ENCODE measurements around the gene ULBP1.
"Not testable (repeated sequence)": the region's sequence is repeated elsewhere in the genome, so short reads cannot be mapped to it uniquely, and the experiment has no call there.

Gene ULBP1

DNA sequence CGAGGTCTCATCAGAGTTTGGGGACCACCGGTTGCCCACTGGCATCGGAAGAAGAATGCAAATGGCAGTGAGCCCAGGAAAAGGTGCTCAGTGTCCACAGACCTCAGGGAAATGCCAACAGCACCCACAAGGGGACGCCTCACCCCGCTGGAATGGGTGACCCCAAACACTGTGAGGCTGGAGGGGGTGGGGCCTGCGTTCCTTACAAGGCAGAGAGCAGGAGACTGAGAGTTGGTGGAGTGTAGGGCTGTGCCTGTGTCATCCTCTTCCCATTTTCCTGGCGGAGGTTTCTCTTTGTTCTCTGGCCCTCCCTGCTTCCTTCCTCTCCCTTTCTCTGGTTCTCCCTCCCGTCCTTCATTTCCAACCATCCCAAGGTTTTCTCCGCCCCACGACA lies 9.8 kb upstream of the ULBP1 start:
- not testable (repeated sequence) for DNase-seq

DNA sequence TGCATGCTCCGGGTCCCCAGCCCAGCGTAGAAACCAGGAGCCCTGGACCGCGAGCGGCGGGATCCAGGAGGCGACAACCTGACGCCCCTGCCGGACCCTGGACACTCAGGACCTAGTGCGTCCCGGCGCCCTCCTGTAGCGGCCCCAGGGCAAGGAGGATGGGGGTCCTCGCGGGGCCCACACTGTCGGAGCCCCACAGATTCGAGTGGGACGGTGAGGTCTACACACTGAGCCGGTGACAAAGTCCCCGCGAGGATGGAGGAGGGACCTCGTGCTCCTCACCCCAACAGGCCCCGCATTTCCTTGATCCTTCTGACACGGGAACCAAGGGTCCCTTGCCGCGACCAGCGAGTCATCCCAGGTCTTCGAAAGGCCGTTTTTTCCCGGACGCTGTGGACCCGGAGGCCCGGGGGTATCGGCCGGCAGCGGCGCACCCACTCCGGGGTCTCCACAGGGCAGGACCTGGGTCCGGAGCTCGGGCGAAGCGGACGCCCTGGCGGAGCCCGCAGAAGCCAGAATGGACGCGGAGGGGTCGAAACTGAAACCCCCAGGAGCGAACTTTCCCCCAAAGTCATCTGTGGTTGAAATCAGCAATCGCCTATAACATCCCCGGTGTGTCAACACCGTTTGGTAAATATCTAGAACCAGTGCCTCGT lies 9.3 kb upstream of the ULBP1 start:
- DNase-seq, result not testable (repeated sequence)

DNA sequence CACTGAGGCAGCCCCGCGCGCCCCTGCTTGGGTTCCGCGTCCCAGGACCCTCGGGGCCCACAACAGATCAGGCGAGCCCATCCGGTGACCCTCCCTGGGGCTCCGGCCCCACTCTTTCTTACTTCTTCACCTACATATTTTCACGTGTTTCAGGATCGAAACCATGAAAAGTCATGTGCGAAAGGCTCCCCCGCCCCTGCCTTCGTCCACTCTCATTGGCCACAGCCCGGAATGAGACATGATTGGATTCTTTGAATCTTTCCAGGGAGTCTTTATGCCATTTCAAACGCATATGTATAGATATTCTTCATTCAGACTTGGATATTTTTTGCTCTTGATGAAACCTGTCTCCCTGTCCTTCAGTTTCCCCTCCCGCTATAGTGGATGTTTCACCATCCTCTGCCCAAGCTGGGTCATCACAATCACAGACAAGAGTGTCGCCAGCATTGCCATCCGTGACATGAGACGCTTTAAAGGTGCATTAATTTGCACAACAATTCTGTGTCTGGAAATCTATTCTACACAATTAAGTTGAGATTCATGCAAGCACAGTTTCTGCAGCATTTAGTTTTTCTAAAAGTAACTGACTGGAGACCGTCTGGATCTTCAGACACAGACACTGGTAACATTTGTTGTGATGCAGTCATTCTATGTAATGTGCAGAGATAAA lies 8.6 kb upstream of the ULBP1 start:
- not testable (repeated sequence) for DNase-seq

DNA sequence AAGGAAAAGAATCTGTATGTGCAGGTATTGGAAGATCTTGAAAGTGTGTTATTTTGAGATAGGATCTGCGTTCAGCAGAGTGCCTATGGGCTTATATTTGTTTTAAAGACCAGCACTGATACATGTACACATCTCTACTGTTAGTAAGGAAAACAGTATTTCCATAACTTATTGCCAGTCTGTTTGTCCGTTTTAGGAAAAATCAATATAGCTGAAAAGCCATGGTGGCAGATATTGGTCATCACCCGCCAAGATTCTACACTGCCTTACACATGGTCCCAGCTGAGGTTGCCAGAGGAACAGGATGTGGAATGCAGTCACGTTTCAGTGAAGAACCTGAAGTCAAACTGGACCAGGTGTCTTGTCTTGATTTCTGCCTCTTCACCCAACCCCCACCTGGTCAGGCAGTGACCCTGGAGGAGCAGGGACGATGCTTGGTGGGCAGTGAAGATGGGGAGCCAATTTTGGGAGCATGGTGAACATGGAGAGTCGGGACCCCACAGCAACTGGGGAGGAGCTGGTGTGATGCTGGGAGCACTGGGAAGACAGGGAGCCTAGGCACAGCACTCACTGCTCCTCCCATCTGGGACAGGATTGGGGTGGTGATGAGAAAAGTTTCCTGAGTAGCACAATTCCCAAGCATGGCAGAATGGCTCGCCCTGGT lies 8.0 kb upstream of the ULBP1 start:
- not testable (repeated sequence) for DNase-seq

DNA sequence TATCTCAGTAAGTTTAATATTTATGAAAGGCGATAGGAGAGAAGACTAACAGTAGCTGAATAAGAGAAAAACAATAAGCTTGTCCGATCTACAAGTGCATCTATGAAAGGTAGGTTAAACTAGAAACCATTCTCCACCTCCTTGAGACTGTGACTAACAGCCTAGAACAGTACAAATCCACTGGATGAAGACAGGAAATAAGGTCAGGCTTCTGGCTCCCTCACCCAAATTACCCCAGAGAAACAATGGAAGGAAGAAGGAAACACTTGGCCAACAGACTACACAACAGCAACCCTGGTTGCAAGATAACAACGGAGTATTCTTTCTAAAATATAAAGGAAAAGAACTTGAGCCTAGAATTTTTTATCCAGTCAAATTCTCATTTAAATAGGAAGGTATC lies 5.6 kb upstream of the ULBP1 start:
- not testable (repeated sequence) for DNase-seq

DNA sequence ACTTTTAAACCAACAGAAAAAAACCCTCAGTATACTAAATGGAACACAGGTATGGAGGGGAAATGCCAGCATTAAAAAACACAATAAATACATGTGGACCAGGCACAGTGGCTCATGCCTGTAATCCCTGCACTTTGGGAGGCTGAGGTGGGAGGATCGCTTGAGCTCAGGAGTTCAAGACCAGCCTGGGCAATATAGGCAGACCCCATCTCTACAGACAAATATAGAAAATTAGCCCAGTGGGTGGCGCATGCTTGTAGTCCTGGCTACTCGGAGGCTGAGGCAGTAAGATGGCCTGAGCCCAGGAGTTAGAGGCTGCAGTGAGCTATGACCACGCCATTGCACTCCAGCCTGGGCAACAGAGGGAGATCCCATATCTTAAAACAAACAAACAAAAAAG lies 3.9 kb upstream of the ULBP1 start:
- not testable (repeated sequence) for DNase-seq

DNA sequence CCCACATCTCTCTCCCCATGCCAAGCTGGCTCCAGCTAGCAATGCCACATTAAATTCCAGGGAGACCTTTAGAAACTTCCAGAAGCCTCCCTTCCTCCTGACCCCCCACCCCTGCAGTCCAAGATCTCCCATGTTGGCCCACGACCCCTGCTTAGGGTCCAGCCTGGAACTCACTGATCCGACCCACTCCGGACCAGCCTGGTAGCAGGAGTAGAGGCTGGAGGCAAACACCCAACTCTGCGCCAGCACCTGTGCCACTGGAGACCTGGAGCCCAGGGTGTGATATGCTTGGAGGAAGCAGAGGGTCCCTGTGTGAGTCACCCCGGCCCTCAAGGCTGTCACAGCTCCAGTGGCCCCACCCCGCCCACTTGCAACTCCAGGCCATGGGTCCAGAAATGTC lies 3.3 kb upstream of the ULBP1 start:
- no peak for DNase-seq

DNA sequence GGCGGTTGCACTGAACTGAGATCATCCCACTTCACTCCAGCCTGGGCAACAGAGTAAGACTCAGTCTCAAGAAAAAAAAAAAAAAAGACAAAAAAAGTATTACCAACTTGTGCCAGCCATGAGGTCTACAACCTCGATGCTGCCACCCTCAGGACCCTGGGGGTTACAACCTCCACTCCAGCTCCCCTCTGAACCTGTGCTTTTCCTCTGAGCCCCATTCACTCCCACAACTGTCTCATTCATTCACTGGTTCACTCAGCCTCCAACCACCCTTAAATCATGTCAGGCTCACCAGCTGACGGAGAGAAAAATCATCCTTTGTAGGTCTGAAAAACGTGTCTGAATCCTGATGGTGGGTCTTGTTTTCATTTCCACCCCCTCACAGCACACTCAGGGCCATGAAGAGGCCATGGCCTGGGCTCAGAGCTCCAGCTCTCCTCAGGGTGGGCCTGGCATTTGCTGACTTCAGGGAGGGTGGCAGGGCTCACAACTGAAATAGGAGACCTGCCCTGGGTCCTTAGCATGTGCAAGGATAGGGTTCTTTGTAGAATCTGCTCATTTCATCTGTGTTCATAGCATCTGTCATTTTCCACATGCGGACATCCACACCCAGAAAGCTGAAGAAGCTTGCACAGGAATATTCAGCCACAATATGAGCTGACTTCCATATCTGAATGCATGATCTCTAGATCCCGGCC lies 1.9 kb upstream of the ULBP1 start:
- peak; percentile 40 to 49 for DNase-seq

DNA sequence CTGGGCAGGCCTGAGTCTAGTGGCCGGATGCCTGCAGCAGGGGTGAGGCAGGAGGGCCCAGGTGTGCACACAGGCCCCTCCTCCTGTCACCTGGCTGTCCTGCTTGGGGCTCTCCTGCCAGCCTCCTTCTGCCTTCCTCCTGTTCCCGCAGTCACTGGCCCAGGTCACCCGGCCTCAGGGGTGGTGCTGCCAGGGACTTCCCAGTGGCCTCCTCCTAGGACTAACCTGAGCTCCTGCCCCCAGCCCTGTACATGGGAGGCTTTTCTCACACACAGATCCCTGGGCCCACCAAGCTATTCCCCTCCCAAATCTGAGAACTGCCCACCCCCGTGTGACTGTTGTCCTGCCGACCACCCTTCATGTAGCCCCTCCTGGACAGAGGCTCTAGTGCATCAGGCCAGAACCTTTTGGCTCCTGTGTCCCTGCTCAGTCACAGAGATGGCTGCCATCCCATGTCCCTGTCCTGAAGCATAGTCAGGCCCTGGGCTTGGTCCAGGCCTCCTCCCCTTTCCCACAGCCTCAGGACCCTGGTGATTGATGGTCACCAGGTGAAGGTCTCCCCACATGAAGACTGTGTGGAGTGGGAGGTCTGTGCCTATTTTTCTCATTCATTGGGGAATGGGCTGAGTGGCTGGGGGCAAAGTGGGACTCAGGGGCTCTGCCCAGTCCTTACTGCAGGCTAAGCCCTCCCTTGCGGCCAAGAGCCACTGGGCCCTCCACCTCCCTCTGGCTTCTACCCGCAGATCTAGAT lies 1.1 kb upstream of the ULBP1 start:
- no peak for DNase-seq

DNA sequence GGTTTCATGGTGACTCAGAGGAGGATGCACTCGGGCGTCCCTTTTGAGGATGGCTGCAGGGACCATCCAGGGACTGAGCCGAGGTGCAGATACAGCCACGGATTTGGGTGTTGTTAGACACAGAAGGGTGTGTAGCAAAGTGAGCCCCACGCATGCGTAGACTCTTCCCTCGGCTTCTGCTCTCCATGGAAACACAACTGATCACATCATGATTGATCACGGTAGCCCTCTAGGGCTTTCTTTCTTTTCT lies 606 bp upstream of the ULBP1 start:
- peak; percentile 37 to 43 for DNase-seq

DNA sequence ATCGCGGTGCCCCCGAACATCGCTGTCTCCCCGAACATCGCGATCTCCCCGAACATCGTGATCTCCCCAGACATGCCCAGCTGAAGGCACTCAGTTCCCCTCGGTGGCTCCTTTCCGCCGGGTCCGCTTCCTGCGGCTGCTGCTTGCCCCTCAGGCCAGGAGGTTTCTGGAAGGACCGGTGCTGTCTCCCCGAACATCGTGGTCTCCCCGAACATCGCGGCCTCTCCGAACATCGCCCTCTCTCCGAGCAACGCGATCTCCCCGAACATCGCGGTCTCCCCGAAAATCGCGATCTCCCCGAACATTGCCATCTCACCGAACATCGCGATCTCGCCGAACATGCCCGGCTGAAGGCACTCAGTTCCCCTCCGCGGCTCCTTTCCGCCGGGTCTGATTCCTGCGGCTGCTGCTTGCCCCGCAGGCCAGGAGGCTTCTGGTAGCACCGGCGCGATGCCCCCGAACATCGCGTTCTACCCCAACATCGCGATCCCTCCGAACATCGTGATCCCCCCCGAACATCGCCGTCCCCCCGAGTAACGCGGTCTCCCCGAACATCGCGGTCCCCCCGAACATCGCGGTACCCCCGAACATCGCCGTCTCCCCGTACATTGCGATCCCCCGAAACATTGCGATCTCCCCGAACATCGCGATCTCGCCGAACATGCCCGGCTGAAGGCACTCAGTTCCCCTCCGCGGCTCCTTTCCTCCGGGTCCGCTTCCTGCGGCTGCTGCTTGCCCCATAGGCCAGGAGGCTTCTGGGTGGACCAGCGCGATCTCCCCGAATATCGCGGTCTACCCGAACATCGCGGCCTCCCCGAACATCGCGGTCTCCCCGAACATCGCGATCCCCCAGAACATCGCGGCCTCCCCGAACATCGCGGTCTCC lies 808 bp downstream of the ULBP1 start:
- DNase-seq, result no peak

DNA sequence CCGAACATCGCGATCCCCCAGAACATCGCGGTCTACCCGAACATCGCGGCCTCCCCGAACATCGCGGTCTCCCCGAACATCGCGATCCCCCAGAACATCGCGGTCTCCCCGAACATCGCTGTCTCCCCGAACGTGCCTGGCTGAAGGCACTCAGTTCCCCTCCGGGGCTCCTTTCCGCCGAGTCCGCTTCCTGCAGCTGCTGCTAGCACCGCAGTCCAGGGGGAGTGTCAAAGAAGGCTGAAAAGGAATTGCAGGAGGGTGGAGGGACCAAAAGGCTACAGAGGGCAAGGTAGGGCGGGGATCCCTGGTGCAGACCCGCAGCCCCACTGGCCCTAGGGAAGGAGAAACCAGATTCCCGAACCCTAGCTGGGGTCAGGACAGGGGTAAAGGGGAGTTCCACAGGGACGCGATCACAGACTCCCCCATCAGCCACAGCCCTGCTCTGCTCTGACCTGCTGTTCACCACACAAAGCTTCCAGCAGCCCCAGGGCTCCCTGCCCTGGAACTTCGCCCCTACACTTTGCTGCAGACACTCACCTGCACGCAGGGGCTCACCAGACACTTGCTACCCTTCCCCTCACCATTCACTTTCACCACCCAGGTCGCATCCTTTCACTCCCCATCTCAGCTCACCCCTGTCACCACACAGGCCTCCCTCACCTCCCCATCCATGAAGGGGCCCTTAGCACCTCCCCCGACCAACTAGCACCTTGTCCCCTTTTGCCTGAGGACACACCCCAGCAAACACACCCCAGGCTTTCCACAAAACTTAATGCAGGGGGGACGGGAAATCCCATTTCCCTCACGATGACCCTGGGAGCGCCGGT lies 1.7 kb downstream of the ULBP1 start:
- DNase-seq, result peak in 1 of 2 experiments; percentile 26

DNA sequence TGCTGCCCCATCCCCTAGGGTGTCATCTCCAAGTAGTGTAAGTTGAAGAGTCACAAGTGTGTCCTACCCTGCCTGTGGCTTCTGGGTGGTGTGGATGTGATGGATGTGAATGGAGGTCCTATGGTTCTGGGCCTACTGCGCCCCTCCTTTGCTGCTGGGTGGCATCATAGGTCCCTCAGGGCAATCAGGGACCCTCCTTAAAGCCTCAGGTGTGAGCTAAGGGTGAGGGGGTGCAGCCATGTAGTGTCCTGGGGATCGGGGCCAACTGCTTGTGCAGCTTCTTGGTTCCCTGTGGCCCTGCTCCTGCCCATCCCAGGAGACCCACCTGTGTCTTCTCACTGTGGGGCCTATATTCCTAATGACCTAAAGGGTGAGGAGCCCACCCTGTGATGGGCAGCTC lies 2.6 kb downstream of the ULBP1 start:
- DNase-seq, result not testable (repeated sequence)

DNA sequence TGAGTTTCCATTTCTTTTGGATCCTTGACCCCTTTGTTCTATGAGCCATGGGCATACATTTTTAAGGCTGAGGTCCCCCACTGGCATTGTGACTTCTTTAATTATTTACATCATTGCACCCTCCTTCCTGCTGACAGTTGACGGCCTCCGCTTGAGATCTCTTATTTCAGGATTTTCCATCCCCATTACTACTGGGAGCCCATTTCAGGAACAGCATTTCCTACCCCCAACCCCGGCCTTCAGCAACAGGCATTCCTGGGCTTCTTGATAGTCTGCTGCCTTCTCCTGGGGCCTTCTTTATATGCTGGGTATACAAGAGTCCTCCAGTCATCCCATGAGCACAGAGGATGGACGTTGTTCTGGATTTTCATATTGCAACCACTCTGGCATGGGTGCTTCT lies 3.8 kb downstream of the ULBP1 start:
- DNase-seq, result no peak

DNA sequence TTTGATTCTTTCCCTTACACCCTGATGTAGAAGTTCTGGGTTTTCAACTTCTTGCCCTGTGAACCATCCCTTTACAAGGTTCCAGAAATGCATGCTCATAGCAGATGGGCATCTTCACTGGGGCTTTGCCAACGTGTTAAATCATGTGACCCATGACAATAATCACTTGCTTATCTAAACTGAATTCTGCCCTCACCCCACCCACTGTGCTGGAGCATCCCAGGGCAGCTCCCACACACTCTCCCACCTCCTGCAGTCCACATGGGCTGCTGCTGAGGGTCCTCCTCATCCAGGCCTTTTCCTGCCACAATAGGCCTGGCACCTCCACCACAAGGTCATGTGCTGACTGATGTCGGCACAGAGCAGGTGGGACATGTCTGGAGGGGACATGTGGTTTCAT lies 4.3 kb downstream of the ULBP1 start:
- not testable (repeated sequence) for DNase-seq

DNA sequence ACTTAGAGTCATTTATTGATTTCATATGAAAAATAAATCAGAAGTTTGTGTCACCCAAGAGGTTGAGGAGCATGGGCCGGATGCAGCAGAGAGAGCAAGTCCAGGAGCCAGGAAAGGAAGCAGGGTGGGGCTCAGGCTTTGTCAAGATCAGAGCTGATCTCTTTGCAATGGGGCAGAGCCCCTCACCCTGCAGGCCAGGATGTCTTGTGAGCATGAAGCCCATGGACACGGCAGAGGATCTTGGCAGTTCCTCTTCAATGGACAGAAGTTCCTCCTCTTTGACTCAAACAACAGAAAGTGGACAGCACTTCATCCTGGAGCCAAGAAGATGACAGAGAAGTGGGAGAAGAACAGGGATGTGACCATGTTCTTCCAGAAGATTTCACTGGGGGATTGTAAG lies 5.2 kb downstream of the ULBP1 start:
- DNase-seq, result not testable (repeated sequence)

DNA sequence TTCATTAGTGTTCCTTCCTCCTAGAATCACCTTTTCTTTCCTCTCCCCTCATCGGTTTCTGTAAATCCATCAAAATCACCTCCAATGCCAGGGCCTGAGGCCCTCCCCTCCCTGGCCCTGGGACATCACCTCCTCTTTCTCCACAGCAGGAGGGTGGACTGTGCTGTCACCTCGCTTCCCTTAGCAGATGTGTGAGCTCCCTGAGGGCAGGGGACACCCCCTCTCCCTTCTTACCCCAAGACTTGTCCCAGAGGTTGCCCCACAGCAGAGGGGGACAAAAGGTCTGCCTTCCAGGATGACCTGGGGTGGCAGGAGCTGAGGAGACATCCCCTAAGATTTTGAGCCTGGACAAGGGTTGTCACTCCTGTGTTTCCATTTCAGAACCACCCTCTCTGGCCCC lies 5.9 kb downstream of the ULBP1 start:
- no peak for DNase-seq

DNA sequence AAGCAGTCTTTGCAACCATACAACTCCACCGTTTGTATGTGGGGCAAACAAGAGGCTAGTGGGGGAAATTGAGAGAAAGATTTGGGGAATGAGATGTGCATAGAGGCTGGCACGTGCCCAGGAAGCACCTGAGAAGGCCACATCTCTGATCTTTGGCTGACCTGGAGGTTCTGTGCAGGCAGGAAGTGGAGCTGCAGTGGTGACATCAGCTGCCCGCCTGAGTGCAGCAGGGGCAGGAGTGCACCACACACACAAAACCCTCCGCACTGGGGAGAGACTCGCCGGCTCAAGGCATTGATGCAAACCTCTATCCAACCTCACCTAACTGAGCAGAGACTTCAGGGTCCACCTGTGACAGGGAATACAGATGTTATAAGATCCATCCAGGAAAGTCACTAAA lies 10.7 kb downstream of the ULBP1 start:
- not testable (repeated sequence) for DNase-seq

DNA sequence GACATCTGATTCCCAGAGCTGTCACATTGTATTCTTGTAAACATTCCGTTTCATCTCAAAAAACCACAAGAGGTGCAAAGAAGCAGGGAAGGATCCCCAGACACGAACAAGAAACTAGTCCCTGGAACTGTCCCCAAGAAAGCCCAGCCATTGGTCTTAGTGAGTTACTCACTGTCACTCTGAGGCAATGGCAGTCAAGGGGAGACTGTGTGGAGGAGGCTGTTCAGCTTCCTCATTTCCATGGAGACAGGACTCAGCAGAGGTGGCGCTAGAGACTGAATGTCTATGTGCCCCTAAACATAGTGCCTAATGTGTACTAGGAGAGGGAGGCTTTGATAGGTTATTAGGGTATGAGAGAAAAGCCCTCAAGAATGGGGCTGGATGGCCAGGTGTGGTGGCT lies 11.1 kb downstream of the ULBP1 start:
- DNase-seq, result no peak

DNA sequence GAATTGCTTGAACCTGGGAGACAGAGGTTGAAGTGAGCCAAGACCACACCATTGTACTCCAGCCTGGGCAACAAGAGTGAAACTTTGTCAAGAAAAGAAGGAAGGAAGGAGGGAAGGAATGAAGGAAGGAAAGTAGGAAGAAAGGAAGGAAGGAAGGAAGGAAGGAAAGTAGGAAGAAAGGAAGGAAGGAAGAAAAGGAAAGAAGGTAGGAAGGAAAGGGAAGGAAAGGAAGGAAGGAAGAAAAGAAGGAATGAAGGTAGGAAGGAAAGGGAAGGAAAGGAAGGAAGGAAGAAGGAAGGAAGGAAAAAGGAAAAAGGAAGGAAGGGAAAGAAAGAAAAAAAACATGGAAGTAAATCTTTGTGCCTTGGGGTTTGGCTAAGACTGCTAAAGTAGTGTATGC lies 11.7 kb downstream of the ULBP1 start:
- no peak for DNase-seq

DNA sequence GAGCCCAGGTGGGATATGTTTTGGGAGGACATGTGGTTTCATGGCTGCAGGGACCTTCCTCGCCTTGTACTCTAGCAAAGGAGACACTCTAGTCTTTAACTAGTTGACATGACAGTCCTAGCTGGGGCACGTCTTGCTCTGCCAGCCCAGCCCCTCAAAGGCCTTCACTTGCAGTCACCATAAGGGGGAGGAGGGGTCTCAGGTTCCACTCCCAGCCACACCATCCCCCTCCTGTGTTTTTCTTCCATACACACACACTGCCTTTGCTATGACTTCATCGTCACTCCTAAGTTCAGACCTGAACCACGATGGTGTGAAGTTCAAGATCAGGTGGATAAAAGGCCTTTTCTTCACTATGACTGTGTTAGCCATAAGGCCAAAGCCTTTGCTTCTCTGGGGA lies 13.5 kb downstream of the ULBP1 start:
- no peak for DNase-seq

All from activated CD4-positive, alpha-beta T cell treated with anti-CD3 and anti-CD28 coated beads, Interleukin-2, amount 50 U/mL, for 4 hours (primary cell).